Stimulated activated CD4-positive, alpha-beta T cell treated with anti-CD3 and anti-CD28 coated beads, Interleukin-4, amount 100 ng/mL, for 1 hour (primary cell): ENCODE data around the gene EEFSEC.

ENCODE experiments used
- DNase-seq: peaks from one replicate; pipeline ENCODE4 v3.0.0-alpha.2; 2020

Gene EEFSEC

DNA sequence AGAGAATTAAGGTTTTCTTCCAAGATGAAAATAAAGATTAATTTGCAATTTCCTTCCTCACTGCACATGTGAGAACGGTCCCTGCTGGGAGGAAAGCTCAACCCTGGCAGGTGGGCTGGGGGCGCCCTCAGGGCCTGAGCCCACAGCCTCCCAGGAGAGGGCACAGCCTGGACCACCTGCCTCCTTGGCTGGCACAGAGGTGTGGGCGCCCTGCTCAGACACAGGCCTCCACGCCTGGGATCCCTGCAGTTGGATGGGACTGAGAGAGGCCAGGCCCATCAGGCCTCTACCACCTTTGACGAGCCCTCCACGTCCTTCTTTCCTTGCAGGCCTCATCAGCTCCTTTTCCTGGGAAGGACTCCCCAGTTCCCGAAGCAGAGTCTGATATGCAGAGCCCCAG is 267.0 kb downstream of the EEFSEC start:
- DNase-seq, result no peak

- DNase-seq, result no peak
Measured at GRCh38 chr3:128420720-128421438, 267.6 kb downstream of the EEFSEC start.

DNA sequence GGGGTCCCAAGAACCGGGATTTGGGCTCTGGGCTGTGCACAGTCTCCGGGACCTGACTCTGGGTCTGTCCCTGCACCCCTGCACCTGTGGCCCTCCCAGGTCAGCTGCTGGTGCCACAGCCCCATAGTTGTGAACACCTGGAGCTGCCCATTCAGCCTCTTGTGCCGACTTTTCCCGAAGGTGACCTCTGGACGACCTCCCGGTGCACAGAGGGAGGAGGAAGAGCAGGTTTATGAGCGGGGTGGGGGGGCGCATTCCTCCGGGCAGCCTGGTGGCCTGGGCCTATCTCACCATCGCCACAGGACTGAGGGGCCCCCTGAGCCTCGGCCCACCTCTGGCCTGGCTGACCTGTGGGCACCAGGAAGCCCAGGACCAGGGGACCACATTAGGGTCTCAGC is 268.2 kb downstream of the EEFSEC start:
- no peak for DNase-seq

DNA sequence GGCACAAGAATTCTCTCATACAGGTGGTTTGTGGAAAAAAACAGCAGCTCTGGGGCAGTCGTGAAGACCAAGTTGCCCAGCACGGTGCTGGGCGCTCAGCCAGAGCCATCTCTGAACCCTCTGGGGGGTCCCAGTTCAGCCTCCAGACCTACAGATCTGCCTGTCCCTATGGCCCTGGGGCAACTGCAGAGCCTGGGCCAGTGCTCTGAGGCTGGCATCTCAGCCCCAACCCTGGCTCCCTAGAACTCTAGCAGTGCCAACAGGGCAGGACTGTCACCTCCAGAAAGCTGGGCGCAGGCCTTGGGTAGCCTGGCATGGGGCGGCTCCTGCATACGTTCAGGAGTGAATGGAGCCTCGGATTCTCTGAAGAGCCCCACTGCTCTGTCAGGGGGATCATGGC is 268.7 kb downstream of the EEFSEC start:
- DNase-seq, result no peak

- no peak for DNase-seq
Measured at GRCh38 chr3:128422762-128423524, 269.7 kb downstream of the EEFSEC start.

GRCh38 chr3:128423525-128424147 is 270.4 kb downstream of the EEFSEC start:
- DNase-seq, result no peak

DNA sequence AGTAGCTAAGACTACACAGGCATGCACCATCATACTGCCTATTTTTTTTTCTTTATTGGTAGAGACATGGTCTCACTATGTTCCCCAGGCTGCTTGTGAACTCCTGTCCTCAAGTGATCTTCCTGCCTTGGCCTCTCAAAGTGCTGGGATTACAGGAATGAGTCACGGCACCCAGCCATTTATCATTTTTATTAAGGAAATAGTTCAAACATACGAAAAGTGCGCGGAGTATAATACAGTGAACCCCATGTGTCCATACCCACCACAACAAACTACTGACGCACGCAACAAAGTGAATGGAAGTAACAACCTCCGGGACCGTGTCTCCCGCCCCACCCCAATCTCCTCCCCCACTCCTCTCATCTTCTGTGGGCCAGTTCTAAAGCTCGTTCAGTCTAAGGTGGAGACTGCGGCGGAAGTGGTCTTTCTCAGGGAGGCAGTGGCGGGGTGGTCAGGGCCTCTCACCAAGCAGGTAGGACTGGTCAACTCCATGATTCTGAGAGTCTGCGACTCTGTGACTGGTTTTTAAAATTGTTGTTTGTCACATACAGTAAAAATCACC is 271.3 kb downstream of the EEFSEC start:
- no peak for DNase-seq

GRCh38 chr3:128425142-128425845 is 272.0 kb downstream of the EEFSEC start:
- no peak for DNase-seq

- DNase-seq, result no peak
Measured at GRCh38 chr3:128425846-128426127, 272.5 kb downstream of the EEFSEC start.

DNA sequence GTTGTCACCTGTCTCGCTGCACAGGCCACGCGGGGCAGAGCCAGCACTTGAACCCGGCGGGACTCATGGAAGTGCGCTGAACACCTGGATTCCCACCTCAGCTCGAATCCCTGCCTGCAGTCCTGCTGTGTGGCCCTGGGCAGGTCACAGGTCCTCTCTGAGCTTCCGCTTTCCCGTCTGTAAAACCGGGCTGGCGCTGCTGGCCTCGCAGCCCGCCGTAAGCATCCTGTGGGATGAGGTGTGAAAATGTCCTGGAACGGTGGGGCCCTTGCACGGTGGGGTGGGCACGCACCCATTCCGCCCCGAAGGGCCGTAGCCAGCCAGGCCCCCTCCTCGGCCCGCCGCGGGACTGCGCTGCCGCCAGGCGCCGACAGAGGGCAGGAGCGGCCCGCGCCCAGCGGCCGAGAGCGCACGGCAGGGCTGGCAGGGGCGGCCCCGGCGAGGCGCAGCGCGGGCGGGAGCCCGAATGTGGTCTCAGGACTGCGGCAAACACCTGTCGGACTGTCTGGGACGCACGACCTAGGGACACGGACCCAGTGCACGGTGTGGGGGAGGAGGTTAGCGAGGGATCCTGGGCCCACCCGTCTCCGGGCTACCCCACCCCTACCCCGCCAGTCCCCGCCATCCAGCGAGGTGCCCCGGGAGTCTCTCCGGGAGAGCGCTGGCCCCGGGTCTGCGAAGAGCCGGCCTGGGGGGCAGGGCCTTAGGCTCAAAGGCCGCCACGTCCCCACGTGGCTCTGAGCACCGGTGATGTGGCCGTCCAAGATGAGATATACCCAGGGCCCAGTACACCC is 273.0 kb downstream of the EEFSEC start:
- peak; percentile 63 for DNase-seq

GRCh38 chr3:128427175-128427857 is 274.0 kb downstream of the EEFSEC start:
- no peak for DNase-seq

DNA sequence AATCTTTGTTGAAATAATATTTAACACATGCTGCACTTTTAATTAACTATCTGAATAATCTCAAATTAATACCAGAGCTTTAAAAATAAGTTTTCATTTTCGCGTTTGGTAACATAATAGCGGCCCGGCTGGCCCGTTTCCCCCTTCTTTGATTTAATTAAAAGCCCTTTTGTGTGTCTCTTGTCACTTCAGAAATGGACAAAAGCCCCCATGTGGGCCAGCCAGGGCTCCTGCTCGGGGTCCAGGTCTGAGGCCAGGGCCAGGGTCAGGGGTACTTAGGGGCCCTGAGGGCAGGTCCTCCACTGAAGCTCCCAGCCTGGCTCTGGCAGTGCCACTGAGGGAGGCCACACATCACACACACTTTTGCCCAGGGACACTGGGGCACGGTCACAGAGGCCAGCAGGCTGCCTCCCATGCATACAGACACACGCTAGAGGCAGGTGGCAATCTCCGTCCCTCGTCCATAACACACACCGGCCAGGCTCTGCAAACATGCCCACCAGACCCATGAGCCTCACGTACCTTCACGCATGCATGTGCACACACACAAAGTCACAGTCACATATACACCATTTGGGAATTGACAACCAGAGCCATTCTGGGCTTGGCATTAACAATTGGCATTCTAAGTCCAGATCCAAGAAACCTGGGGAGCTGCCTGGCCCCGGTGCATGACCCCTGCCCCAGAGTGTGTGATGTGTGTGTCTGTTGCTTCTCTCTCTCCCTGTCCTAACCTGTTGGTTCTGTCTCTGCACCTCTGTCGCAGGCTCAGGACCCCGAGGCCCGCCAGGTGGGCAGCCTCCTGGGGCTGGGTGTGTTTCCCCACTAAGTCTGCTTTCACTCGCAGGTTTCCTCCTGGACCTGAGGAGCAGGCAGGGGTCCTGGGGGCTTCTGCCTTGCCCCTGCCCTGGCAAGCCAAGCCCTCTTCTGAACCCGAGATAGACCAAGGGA is 274.9 kb downstream of the EEFSEC start:
- DNase-seq, result no peak

GRCh38 chr3:128429275-128429674 is 276.0 kb downstream of the EEFSEC start:
- no peak for DNase-seq

DNA sequence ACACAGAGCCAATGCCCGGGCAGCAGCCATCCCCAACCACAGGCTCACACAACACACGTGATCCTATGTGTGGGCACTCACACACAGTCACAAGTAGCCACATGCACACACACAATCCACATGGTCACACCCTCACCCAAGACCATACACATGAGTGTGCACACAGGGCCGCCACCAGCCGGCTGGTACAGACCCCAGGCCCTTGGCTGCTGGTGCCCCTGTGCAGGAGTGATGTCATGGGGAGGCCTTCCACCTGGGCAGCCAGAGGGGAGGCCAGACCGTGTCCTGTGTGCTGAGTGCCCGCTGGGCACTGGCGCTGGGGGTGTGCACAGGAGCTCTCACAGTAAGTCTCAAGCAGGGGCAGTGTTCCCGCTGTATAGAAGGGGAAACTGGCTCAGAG is 276.5 kb downstream of the EEFSEC start:
- DNase-seq, result no peak

GRCh38 chr3:128430301-128430700 is 277.0 kb downstream of the EEFSEC start:
- DNase-seq, result no peak

- DNase-seq, result no peak
Measured at GRCh38 chr3:128430731-128431130, 277.4 kb downstream of the EEFSEC start.

- no peak for DNase-seq
Measured at GRCh38 chr3:128431803-128432300, 278.6 kb downstream of the EEFSEC start.

GRCh38 chr3:128432301-128432970 is 279.2 kb downstream of the EEFSEC start:
- no peak for DNase-seq

DNA sequence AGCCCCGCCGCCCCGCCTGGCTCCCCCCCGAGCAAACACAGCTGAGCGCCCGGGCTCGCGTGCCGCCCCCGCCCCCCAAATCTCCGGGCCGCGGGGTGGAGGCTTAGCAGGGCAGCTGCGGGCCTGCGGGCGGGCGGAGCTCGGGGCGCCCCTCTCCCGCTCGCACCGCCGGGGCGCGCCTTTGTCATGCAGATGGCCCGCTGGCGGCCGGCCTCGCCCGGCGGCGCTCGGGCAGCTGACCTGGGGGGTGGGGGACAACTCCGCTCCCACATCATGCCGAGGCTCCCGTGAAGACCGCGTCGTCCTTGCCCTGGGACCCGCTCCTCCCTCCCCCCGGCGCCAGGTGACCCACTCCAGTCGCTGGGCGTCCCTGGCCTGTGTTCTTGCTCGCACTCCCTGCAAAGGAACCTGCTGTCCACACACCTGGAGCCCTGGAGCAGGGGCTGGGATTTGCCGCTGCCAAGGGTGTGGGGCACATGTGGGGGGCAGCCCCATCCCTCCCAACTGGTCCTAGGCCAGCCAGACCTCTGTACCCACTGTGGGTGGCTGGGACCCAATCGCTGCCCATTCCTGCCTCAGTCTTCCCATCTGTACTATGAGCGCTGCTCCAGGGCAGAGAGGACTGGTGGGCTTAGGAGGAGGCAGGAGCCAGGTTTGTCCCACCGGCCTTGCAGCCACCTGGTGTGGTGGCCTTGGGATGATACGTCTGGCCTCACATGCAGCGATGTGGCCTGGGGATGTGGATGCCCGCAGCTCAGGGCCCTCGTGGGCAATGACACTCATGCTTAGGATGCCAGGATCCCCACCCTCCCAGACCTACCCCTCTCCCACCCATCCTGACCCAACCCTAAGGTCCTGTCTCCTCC is 279.9 kb downstream of the EEFSEC start:
- no peak for DNase-seq
